Measurements from ENCODE around the gene HBA1. TPM values are rescaled to one million over a fixed set of nuclear protein-coding genes. Genes with fewer than 3 reads are reported as not detected.
A peak's percentile ranks its signal among the peaks of the same experiment; 100 is the strongest.

HBA1 gene
- total and polyA plus RNA-seq, 9 of the 15 experiments (the other 6 are each of a cell fraction or from before 2014, with no cell fraction given): 128 to 2,388 (median 380) TPM

DNA sequence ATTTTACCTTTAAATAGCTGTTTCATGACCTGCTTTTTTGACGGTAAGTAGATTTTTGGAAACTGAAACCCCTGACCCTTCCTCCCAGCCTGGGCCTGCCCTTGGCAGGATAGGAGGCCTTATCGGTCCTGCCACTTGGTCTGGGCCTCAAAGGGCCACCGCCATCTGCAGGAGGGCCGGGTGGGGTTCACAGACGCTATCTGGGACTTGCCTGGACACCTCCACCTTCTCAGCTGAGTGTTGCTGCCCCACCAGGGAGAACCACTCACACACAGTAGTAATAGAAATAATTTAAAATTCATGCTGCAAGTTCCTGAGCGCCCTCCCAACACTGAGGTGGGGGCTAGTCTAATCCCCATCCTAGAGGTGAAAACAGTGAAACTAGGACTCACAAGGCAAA is 33.4 kb upstream of the HBA1 start (continued):
- TF ChIP-seq ESRRA (IDR thresholded peaks at IDR 0.05; ENCODE audit: borderline replicate concordance, low read depth) (no peak), ZNF217 (CRISPR knock-in tag; IDR thresholded peaks at IDR 0.05) (no peak), SIX5 (IDR thresholded peaks at IDR 0.05; ENCODE audit: borderline replicate concordance in 1 of 2, insufficient read depth in 1 of 2, low read depth in 1 of 2, low read length in 2 of 2) (no peak), ZNF778 (CRISPR knock-in tag; IDR thresholded peaks at IDR 0.05) (no peak), EP400 (IDR thresholded peaks at IDR 0.05) (no peak; the same call in 1 of the 2 replicates), MEF2D (tag; conservative IDR thresholded peaks at IDR 0.05; ENCODE audit: low read depth) (no peak; the same call in 1 of the 2 replicates), ZSCAN32 (CRISPR knock-in tag; IDR thresholded peaks at IDR 0.05) (no peak), YBX1 (IDR thresholded peaks at IDR 0.05) (no peak), DIDO1 (tag; IDR thresholded peaks at IDR 0.05; ENCODE audit: low read depth) (no peak), SREBF2 (CRISPR knock-in tag; IDR thresholded peaks at IDR 0.05) (no peak), MAFK (IDR thresholded peaks at IDR 0.05; ENCODE audit: low read length) (peak; percentile 23; the same call in 1 of the 2 replicates), RBM14 (IDR thresholded peaks at IDR 0.05; ENCODE audit: borderline replicate concordance, insufficient read depth, low read depth, low read length) (no peak), COPS2 (conservative IDR thresholded peaks at IDR 0.05) (no peak), ZNF717 (CRISPR knock-in tag; IDR thresholded peaks at IDR 0.05) (no peak)
- TF ChIP-seq, protein P1, sequence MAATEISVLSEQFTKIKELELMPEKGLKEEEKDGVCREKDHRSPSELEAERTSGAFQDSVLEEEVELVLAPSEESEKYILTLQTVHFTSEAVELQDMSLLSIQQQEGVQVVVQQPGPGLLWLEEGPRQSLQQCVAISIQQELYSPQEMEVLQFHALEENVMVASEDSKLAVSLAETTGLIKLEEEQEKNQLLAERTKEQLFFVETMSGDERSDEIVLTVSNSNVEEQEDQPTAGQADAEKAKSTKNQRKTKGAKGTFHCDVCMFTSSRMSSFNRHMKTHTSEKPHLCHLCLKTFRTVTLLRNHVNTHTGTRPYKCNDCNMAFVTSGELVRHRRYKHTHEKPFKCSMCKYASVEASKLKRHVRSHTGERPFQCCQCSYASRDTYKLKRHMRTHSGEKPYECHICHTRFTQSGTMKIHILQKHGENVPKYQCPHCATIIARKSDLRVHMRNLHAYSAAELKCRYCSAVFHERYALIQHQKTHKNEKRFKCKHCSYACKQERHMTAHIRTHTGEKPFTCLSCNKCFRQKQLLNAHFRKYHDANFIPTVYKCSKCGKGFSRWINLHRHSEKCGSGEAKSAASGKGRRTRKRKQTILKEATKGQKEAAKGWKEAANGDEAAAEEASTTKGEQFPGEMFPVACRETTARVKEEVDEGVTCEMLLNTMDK (IDR thresholded peaks at IDR 0.05; ENCODE audit: borderline replicate concordance, insufficient read depth, low read depth, low read length, poor library complexity, severe bottlenecking): no peak
- TF ChIP-seq, protein P2, sequence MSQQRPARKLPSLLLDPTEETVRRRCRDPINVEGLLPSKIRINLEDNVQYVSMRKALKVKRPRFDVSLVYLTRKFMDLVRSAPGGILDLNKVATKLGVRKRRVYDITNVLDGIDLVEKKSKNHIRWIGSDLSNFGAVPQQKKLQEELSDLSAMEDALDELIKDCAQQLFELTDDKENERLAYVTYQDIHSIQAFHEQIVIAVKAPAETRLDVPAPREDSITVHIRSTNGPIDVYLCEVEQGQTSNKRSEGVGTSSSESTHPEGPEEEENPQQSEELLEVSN (IDR thresholded peaks at IDR 0.05; ENCODE audit: borderline replicate concordance in 1 of 2, extremely low read depth in 1 of 2, insufficient read depth in 1 of 2, insufficient read length in 1 of 2, low read depth in 1 of 2, low read length in 1 of 2, poor library complexity in 1 of 2, severe bottlenecking in 1 of 2): peak in 1 of 2 experiments; percentile 32
- TF ChIP-seq, protein P3, sequence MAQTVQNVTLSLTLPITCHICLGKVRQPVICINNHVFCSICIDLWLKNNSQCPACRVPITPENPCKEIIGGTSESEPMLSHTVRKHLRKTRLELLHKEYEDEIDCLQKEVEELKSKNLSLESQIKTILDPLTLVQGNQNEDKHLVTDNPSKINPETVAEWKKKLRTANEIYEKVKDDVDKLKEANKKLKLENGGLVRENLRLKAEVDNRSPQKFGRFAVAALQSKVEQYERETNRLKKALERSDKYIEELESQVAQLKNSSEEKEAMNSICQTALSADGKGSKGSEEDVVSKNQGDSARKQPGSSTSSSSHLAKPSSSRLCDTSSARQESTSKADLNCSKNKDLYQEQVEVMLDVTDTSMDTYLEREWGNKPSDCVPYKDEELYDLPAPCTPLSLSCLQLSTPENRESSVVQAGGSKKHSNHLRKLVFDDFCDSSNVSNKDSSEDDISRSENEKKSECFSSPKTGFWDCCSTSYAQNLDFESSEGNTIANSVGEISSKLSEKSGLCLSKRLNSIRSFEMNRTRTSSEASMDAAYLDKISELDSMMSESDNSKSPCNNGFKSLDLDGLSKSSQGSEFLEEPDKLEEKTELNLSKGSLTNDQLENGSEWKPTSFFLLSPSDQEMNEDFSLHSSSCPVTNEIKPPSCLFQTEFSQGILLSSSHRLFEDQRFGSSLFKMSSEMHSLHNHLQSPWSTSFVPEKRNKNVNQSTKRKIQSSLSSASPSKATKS (CRISPR knock-in tag; IDR thresholded peaks at IDR 0.05): no peak
- TF ChIP-seq, protein P4, sequence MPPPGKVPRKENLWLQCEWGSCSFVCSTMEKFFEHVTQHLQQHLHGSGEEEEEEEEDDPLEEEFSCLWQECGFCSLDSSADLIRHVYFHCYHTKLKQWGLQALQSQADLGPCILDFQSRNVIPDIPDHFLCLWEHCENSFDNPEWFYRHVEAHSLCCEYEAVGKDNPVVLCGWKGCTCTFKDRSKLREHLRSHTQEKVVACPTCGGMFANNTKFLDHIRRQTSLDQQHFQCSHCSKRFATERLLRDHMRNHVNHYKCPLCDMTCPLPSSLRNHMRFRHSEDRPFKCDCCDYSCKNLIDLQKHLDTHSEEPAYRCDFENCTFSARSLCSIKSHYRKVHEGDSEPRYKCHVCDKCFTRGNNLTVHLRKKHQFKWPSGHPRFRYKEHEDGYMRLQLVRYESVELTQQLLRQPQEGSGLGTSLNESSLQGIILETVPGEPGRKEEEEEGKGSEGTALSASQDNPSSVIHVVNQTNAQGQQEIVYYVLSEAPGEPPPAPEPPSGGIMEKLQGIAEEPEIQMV (tag; conservative IDR thresholded peaks at IDR 0.05; ENCODE audit: low read depth): no peak
- TF ChIP-seq, protein P5, sequence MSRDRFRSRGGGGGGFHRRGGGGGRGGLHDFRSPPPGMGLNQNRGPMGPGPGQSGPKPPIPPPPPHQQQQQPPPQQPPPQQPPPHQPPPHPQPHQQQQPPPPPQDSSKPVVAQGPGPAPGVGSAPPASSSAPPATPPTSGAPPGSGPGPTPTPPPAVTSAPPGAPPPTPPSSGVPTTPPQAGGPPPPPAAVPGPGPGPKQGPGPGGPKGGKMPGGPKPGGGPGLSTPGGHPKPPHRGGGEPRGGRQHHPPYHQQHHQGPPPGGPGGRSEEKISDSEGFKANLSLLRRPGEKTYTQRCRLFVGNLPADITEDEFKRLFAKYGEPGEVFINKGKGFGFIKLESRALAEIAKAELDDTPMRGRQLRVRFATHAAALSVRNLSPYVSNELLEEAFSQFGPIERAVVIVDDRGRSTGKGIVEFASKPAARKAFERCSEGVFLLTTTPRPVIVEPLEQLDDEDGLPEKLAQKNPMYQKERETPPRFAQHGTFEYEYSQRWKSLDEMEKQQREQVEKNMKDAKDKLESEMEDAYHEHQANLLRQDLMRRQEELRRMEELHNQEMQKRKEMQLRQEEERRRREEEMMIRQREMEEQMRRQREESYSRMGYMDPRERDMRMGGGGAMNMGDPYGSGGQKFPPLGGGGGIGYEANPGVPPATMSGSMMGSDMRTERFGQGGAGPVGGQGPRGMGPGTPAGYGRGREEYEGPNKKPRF (IDR thresholded peaks at IDR 0.05; ENCODE audit: low read depth, low read length): no peak
